Panc1 (cell line): ENCODE data around the gene CNTLN. TPM values are rescaled to one million over a fixed set of nuclear protein-coding genes. Genes with fewer than 3 reads are reported as not detected.

ENCODE experiments used
- ATAC-seq: fragments of 200-7000 bp; cut with Tn5 transposase; 2 replicates; pipeline ENCODE4 v1.9.1; 2020; ENCODE audit warnings: mild to moderate bottlenecking, moderate library complexity
- BruUV-seq: library from RNA; stranded (reverse); fragments of 400-500 nt; replicated peaks from 2 replicates; lab custom pipeline; 2021; lab: Mats Ljungman, UMichigan
- CTCF ChIA-PET: fragments of 300-600 bp; sonication (Branson Sonifier 250); formaldehyde crosslinking; loops from one replicate; lab custom pipeline; 2022; ENCODE audit warnings: antibody characterized with exemption; lab: Charles Lee
- POLR2A ChIA-PET: fragments of 300-600 bp; sonication (Branson Sonifier 250); formaldehyde crosslinking; loops from one replicate; lab custom pipeline; 2022; ENCODE audit warnings: antibody characterized with exemption; lab: Charles Lee
- DNase-seq: peaks from one replicate; pipeline ENCODE4 v3.0.0-alpha.2; 2010; ENCODE audit warnings: low read depth, low spot score
- H3K27ac ChIP-seq: 2 replicates; pipeline ENCODE4 v1.5.1; 2011; ENCODE audit warnings: mild to moderate bottlenecking, low read length, inconsistent platforms
- H3K27me3 ChIP-seq: fragments of 200-500 bp; sonication (Bioruptor generic); 2 replicates; pipeline ENCODE4 v1.6.0; 2014; ENCODE audit warnings: low read length, inconsistent platforms; ENCODE audit not compliant: control insufficient read depth, insufficient read depth
- H3K36me3 ChIP-seq: fragments of 200-500 bp; sonication (Bioruptor generic); 2 replicates; pipeline ENCODE4 v1.5.1; 2014; ENCODE audit warnings: inconsistent platforms, mild to moderate bottlenecking, low read length, moderate library complexity; ENCODE audit not compliant: control insufficient read depth, insufficient read depth
- H3K4me1 ChIP-seq: 2 replicates; pipeline ENCODE4 v1.5.1; 2011; ENCODE audit warnings: inconsistent platforms, mild to moderate bottlenecking, low read length, moderate library complexity; ENCODE audit not compliant: control insufficient read depth, insufficient read depth
- H3K4me3 ChIP-seq, 2 experiments: 2 replicates each; pipeline ENCODE4 v1.5.1; 2011 to 2012; ENCODE audit warnings: low read depth in 2 of 2, low read length in 2 of 2, mild to moderate bottlenecking in 2 of 2, inconsistent platforms in 1 of 2, moderate library complexity in 1 of 2
- H3K9me3 ChIP-seq: fragments of 200-500 bp; sonication (Bioruptor generic); 2 replicates; pipeline ENCODE4 v1.5.1; 2014; ENCODE audit warnings: low read depth, mild to moderate bottlenecking, inconsistent platforms, low read length, moderate library complexity; ENCODE audit not compliant: control insufficient read depth, insufficient read depth
- CTCF ChIP-seq: fragments of 450-650 bp; IDR thresholded peaks from 2 replicates; pipeline ENCODE4 v1.5.1; 2017; ENCODE audit warnings: mild to moderate bottlenecking
- POLR2AphosphoS5 ChIP-seq: IDR thresholded peaks from 2 replicates; pipeline ENCODE4 v1.6.1; 2012; ENCODE audit warnings: mild to moderate bottlenecking, low read depth, low read length, moderate library complexity
- REST ChIP-seq, 2 experiments: IDR thresholded peaks; 2 replicates each; pipeline ENCODE4 v1.6.1; 2011 to 2012; ENCODE audit warnings: low read depth in 2 of 2, control low read depth in 1 of 2, low read length in 1 of 2, mild to moderate bottlenecking in 1 of 2, moderate library complexity in 1 of 2; ENCODE audit not compliant: insufficient read depth in 1 of 2
- SIN3A ChIP-seq: IDR thresholded peaks from 2 replicates; pipeline ENCODE4 v1.6.1; 2012; ENCODE audit warnings: low read depth, mild to moderate bottlenecking, low read length, moderate library complexity, borderline replicate concordance; ENCODE audit not compliant: insufficient read depth
- TCF7L2 ChIP-seq: IDR thresholded peaks from 2 replicates; pipeline ENCODE4 v1.6.1; 2011; ENCODE audit warnings: mild to moderate bottlenecking, low read depth, low read length, inconsistent platforms
- in situ Hi-C: cut with HindIII; loops from 2 replicates; pipeline ENCODE4 v1.10.0; 2016; ENCODE audit warnings: low sequenced_read_pairs, low pct_unique_long_range_greater_than_20kb
- intact Hi-C: fragments of 100-400 bp; cut with micrococcal nuclease; formaldehyde crosslinking; loops from one replicate; pipeline ENCODE4 v1.10.0; 2022; ENCODE audit not compliant: unreplicated experiment
- total RNA-seq: library from RNA; stranded (reverse); gene quantifications from one replicate; pipeline ENCODE4 v1.2.1, GENCODE V29; 2021; ENCODE audit not compliant: unreplicated experiment

Gene CNTLN
- total RNA-seq, 1 experiment from 2014 or later, result not detected

GRCh38 chr9:17137566-17137965, 2.7 kb downstream of the CNTLN start:
- DNase-seq (no peak), ATAC-seq (no peak)
- H3K27me3 ChIP-seq, result no peaks in the 10 kb centered on the region
- H3K4me3 ChIP-seq, result no peak overlapping the region
- no TSS peak for BruUV-seq
- POLR2A ChIA-PET, result no interaction called here
- intact Hi-C loops (no loop called here), in situ Hi-C loops (no loop called here)
- no peaks in the 10 kb centered on the region for H3K36me3 ChIP-seq
- no peaks in the 10 kb centered on the region for H3K9me3 ChIP-seq
- no peaks in the 10 kb centered on the region for H3K4me1 ChIP-seq
- TF ChIP-seq REST (IDR thresholded peaks at IDR 0.05; ENCODE audit: insufficient read depth in 1 of 2, low read depth in 2 of 2, low read length in 1 of 2) (no peak), CTCF (no peak), SIN3A (no peak), POLR2AphosphoS5 (no peak), TCF7L2 (no peak)
- no peak overlapping the region for H3K27ac ChIP-seq
- CTCF ChIA-PET, result no interaction called here

DNA sequence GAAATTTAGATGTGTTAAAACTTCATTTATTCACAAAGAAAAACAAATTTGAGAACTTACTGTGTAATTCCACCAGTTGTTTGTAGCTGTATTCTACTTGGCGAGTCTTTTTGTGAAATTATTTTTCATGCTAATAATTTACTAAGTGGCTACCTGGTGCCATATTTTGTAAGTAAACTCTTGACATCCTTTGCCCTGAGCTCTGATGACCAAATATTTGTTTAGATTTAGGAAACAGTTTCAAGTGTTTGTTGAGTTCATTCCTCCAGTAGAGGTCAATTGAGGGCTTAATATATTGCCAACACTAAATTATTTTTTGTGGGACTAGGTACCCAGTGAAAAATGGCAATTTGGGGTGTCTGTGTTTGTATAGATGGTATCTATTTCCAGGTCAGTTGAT, 3.7 kb downstream of the CNTLN start:
- H3K4me3 ChIP-seq, result no peak overlapping the region
- in situ Hi-C loops, result no loop called here

More for the DNA sequence above, 3.7 kb downstream of the CNTLN start:
- Histone ChIP-seq H3K27ac (no peak overlapping the region), H3K27me3 (no peaks in the 10 kb centered on the region), H3K4me1 (no peaks in the 10 kb centered on the region), H3K36me3 (no peaks in the 10 kb centered on the region), H3K9me3 (no peaks in the 10 kb centered on the region)
- POLR2A ChIA-PET, result no interaction called here
- intact Hi-C loops, result no loop called here
- TF ChIP-seq REST (IDR thresholded peaks at IDR 0.05; ENCODE audit: insufficient read depth in 1 of 2, low read depth in 2 of 2, low read length in 1 of 2) (no peak), POLR2AphosphoS5 (no peak), TCF7L2 (no peak), CTCF (no peak), SIN3A (no peak)
- ATAC-seq (no peak), DNase-seq (no peak)
- no TSS peak for BruUV-seq
- CTCF ChIA-PET, result no interaction called here
